Stimulated activated CD4-positive, alpha-beta T cell treated with anti-CD3 and anti-CD28 coated beads, Interleukin-15, amount 100 ng/mL, for 1 hour (primary cell): ENCODE results near the gene CD207.
A peak's percentile ranks its signal among the peaks of the same experiment; 100 is the strongest.
"Not testable (repeated sequence)": the region's sequence is repeated elsewhere in the genome, so short reads cannot be mapped to it uniquely, and the experiment has no call there.

Experiments used
- DNase-seq, 2 donors: peaks; one replicate each; pipeline ENCODE4 v3.0.0-alpha.2; 2020; ENCODE audit warnings: low read depth in 1 of 2, low spot score in 1 of 2

Gene CD207

DNA sequence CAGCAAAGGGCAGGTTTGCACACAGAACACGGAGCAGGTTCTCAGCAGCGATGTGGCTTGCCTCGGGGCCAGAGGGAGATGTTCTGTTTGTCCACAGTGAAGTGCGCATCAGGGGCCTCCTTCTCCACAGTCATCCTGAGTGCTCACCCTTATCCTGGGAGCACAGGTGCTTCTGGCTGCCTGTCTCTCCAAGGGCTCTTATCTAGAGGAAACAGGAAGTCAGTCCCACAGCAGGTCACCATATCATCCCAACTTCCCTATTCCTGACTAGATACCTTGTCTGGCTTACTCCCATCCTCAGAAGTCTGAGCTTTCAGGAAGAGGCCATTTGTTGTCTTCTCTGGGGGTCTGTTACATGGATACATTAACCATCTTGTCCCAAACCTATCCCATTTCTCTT is at the start of gene CD207:
Gene CD207, minus strand, starts transcription at position 174 of the 400 bp plus-strand sequence. Its CDS starts 40 bp downstream, at position 134.
- DNase-seq = no peak

DNA sequence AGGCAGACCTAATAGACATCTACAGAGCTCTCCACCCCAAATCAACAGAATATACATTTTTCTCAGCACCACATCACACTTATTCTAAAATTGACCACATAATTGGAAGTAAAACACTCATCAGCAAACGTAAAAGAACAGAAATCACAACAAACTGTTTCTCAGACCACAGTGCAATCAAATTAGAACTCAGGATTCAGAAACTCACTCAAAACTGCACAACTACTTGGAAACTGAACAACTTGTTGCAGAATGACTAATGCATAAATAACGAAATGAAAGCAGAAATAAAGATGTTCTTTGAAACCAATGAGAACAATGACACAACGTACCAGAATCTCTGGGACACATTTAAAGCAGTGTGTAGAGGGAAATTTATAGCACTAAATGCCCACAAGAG is 42.9 kb upstream of the CD207 start:
- DNase-seq = not testable (repeated sequence)

GRCh38 chr2:70876138-70876537 is 40.5 kb upstream of the CD207 start:
- not testable (repeated sequence) for DNase-seq

DNA sequence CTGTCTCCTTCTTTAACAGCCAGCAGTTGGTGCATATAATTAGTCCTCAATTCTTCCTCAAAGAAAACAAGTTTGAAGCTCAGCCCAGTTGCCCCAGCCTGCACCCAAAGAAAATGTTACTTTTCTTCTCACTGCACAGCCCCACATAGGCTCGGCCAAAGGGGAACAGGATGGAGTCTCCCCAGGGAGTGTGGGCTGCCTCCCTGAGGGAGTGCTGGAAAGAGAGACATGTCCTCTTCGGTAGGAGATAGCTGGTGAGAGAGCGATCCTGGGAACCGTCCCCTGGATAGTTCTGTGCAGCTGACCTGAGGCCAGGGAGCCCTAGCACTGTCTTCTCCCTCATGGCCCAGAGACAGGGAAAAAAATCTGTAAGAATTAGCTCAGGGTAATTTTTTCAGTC is 37.9 kb upstream of the CD207 start:
- no peak for DNase-seq

DNA sequence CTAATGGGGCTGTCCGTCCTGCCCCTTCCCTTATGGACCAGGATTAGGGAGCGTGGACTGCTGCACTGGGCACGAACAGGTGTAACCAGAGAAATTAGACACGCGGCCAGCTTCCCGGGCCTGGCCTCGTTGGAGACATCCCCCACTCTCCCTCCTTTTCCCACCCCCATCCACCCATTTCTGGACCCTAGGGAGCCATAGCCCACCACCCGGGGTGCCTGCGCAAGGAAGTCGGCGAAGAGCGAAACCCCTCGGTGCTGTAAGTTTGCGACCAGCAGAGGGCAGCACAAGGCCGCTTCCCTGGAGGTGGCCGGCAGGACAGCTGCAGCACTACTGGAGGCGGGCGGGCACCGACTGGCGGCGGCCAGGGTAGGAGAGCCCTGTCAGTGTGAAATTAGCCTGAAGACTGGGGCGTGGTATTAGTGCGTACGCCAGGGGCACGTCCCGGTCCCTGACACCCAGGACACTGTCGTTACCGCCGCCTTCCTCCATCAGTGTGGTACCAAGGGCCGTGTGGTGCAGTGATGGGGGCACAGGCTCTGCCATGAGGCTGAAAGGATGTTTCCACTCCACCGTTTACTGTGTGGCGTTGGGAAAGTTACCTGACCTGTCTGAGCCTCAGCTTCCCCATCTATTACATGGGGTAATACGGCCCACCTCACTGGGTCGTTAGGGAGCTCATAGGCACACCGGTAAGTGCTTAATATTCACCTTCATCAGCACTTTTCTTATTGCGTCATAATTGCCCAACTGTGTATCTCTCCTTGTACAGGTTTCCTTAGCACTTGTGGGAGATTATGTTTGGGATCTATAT is 36.0 kb upstream of the CD207 start:
- peak; percentile 46 to 74 for DNase-seq

GRCh38 chr2:70870790-70871189 is 35.2 kb upstream of the CD207 start:
- DNase-seq = no peak

- DNase-seq = no peak
Observed at GRCh38 chr2:70868970-70869369, 33.4 kb upstream of the CD207 start.

GRCh38 chr2:70861777-70862625 is 26.4 kb upstream of the CD207 start:
- peak; percentile 35 to 52 for DNase-seq

DNA sequence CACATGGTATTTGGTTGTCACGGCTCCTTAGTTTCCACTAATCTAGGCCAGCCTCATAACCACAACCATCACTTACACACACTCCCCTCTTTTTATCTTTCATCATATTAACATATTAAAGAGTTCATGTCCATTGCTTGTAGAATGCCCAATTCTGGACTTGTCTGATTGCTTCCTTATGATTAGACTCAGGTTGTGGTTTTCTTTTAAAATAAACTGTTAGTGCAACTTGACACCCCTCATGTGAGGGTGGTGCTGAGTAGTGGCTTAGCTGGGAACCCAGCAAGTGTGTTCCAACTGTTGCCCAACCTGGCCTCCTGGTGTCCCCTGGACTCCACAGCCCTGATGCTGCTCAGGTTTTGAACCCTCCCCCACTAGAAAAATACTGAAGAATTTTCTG is 20.1 kb upstream of the CD207 start:
- no peak for DNase-seq

DNA sequence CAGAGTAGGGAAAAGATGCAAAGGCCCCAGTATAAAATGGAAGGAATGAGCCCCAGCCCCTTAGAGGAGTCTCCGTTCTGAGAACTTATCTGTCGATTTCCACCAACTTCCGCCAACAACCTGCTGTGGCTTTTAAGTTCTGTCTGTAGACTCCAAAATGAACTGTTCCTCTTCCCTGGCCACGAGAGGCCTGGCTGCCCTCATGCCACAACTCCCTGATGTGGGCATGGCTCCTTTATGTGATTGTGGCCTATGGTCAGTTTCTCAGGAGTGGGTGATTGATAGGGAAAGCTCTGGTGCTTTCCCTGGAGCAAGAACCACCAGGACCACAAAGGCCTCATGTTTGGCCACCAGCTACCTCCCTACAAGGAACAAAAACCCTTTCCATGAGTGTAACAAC is 18.8 kb upstream of the CD207 start:
- DNase-seq = no peak

DNA sequence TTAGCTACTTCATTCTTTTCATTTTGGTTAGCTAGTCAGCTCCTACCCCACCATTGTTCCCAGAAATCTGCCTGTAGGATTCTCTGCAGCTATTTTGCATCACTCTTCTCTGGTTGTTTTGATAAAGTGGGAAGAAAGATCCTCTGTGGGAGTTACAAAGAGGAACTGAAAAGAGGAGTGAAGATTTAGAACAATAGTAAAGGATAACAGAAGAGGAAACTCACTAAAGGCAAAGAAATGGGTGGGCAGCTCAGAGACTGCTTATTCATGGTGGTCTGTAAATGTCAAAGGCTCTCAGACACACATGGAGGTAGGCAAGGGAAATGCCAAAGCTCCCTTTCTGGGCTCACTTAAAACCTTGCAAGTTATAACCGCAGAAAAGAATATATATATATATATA is 17.2 kb upstream of the CD207 start:
- DNase-seq = no peak

DNA sequence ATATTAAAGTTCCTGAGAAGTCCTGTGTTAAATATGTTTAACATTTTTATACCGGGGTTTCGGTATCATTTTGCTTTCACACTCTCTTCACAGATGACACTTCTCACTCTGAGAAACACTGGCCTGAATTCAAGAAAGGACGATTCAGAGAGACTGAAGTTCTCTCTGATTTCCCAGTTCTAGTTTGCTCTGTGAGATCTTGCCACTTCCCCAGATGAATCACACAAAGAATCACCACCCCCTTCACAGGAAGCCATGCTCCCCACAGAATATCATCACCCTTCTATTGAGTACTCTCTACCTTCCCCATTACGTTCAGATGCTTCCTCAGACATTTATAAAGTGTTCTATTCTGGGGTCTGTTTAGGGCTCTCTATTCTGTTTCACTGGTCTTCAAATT is 16.1 kb upstream of the CD207 start:
- DNase-seq = no peak

- DNase-seq = no peak
Observed at GRCh38 chr2:70850925-70851324, 15.3 kb upstream of the CD207 start.

DNA sequence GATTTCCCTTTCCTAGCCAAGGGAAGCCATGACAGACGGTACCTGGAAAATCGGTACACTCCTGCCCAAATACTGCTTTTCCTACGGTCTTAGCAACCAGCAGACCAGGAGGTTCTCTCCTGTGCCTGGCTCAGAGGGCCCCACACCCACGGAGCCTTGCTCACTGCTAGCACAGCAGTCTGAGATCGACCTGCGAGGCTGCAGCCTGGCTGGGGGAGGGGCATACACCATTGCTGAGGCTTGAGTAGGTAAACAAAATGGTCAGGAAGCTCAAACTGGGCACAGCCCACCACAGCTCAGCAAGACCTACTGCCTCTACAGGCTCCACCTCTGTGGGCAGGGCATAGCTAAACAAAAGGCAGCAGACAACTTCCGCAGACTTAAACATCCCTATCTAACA is 6.8 kb upstream of the CD207 start:
- DNase-seq = no peak

DNA sequence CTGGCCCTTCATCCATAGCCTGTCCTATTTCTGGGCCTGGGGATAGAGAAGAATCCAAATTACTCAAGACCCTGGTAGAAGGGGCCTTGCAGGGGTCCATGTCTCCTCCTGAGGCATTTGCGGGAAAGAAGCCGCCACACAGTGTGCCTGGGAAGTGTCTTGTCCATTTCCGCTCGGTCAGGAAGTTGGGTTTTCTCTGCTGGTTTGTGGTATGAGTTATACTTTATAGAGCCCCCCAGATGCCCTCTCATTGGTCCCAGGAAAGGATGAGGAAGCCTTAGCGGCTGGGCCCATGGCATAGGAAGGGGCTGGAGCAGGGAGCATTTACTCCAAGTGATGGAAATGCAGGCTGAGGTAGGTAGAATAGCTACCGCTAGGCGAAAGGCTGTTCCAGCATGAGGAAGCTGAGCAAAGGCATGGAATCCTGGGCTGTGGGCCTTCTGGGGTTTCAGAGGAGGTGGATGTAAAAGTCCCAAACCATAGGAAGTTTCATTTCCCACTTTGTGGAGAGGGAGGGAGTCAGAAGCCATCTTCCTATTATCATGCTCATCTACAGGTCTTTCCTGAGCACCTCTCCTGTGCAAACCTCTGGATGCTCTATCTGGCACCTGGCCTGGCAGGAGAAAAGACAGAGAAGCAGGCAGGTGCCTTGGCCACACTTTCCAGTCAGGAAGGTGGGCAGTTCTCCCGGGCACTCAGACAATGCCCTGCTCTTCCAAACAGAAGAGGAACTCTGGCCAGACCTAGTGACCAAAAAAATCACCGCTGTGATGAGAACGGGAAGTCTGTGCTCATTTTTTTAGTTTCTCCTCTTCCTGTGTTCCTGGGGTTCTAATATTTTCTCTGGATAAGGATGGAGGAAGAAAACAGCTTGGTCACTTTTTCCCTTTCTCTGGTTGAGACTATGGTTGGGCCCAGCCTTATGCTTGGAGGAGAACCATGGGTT is 2.6 kb upstream of the CD207 start:
- no peak for DNase-seq

DNA sequence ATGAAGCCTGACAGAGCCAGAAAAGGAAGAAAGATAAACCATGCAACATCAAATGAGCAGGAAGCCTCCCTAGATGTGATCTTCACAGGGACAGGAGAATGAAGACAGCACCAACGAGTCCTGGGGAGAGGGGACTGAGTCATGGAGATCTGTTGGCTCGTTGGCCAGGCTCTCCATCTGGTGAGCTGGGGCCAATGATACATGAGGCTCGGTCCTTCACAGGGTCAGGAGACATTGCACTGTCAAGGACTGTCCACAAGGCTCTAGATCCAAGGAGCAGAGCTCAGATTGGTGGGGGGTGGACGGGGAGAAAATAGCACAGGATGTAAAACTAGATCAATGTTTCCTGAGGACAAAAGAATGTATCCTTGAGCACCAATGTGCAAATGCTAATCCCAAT is 735 bp downstream of the CD207 start:
- DNase-seq = no peak

- DNase-seq = no peak
Observed at GRCh38 chr2:70834106-70834505, 1.5 kb downstream of the CD207 start.

DNA sequence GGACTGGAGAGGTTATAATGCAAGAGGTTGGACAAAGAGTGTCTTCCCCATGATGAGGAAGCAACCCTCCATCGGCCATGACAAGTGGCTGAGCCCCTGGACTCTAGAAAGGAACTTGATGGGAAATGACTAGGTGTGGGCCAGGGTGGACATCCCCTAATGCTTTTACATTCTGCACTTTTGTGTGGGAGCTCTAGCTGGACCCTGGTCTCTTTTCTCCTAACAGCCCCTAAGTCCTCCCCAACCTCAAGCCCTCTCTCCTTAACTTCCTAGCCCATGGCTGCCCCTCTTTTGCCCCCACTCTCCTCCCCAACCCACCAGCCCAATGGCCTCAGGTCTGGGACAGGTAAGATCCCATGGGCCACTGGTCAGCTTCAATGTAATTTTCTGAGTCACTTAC is 2.4 kb downstream of the CD207 start:
- no peak for DNase-seq

DNA sequence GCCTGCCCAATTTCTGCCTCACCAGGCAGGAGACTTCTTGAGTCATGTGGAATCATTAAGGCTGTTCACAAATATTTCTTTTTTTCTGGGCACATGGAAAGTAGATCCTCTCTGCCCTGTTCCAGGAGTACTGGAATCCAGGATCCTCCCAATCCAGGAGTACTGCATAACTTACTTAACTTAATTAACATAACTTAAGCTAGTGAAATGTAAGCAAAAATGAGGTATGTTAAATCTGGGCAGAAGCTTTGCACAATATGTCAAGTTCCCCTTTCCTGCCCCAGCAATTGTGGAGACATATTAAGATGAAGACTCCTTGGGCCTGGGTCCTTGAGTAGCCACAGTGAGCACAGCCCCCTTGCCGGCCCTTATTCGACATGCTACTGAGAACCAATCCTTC is 3.2 kb downstream of the CD207 start:
- no peak for DNase-seq

GRCh38 chr2:70831861-70832260 is 3.8 kb downstream of the CD207 start:
- DNase-seq = no peak

GRCh38 chr2:70830366-70830765 is 5.2 kb downstream of the CD207 start:
- no peak for DNase-seq
